ENCODE measurements around the gene ZBTB6. TPM values are rescaled to one million over a fixed set of nuclear protein-coding genes. Genes with fewer than 3 reads are reported as not detected.
A peak's percentile ranks its signal among the peaks of the same experiment; 100 is the strongest.

Gene ZBTB6
- total and polyA plus RNA-seq, 2 of the 8 experiments (the other 6 are each of a cell fraction or from before 2014, with no cell fraction given): 2.0 to 10.0 TPM

DNA sequence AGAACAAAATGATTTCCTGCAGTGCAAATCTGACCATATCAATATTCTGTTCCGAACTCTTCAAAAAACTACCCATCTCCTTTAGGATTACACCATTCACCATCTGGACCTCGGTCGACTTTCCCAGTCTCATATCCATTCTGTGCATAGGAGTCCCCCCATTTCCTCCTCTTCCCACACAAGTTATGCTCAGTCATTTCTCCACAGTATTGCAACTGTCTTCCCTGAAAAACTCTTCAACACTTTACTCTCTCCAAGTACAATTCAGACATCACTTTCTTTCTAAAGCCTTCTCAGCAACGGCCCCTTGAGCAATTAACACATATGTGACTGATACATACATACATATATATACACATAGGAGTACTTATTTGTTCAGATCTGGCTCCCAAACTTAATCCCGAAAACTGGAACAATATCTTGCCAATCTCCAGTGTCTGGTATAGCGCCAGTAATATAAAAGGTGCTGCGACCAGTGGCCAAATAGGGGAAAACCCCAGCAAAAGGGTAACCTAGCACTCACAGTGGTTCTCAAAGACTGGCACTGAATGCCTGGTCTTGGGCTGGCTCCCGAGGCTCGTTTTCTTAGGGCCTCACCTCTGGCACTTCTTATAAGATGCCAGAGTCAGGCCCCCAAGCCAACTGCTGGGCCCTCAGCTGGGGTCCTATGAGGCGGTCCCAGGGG, 17.6 kb upstream of the ZBTB6 start:
- no peaks in the 10 kb centered on the region for H3K36me3 ChIP-seq (ENCODE audit: control insufficient read depth in 2 of 4, insufficient read depth in 4 of 4, low read length in 3 of 4)
- no peak for FAIRE-seq
- H3K79me1 ChIP-seq (ENCODE audit: low read depth, low read length): no peaks in the 10 kb centered on the region
- peak overlapping the region; percentile 96 to 100 (median 98) for H3K4me3 ChIP-seq (ENCODE audit: extremely low read depth in 1 of 4, insufficient read depth in 2 of 4, low read depth in 3 of 4, low read length in 4 of 4)
- 0 out of 2 replicates have a peak overlapping the region, but pooled peaks have one; percentile 56 for H3K27ac ChIP-seq (ENCODE audit: low read depth, low read length)
- no peak overlapping the region for H2BK120ac ChIP-seq (replicated peaks; ENCODE audit: low read depth, low read length)
- peaks cover 0 to 2% of the 10 kb centered on the region in 2 experiments for H4K20me1 ChIP-seq (replicated peaks in 1 of 2; ENCODE audit: control insufficient read depth in 1 of 2, insufficient read depth in 2 of 2, low read length in 2 of 2)
- ChIA-PET CTCF (ENCODE audit: partially characterized antibody) (interaction anchor here (0.8 to 1.9 kb wide), 3 partner anchors 9 to 17 kb away, joined by 4 to 6 read pairs (median 5); partner anchors contain the start of gene ZBTB6), POLR2A (ENCODE audit: partially characterized antibody) (interaction anchor here (0.8 to 5.3 kb wide), 9 partner anchors 9 to 150 kb away, joined by 3 to 79 read pairs (median 7); partner anchors contain the start of genes RABGAP1, RC3H2 and ZBTB6)
- no peak overlapping the region for H4K8ac ChIP-seq (ENCODE audit: extremely low read depth, insufficient read depth, low read length)
- no peak overlapping the region for H2BK20ac ChIP-seq (ENCODE audit: low read length)
- H3K56ac ChIP-seq (replicated peaks; ENCODE audit: insufficient read length, low read depth, low read length): peak overlapping the region; percentile 0
- H3K4me1 ChIP-seq (replicated peaks in 1 of 4; ENCODE audit: control insufficient read depth in 3 of 4, insufficient read depth in 4 of 4, low read length in 3 of 4): peaks cover 0 to 6% (median under 1%) of the 10 kb centered on the region in 4 experiments; a peak in 4 of 7 replicates
- H3K14ac ChIP-seq (ENCODE audit: insufficient read length): no peak overlapping the region
- no peak overlapping the region for H2BK15ac ChIP-seq (ENCODE audit: low read length)
- peak overlapping the region; percentile 4 for H4K5ac ChIP-seq (ENCODE audit: insufficient read length, low read depth, low read length)
- no peak overlapping the region for H2AFZ ChIP-seq (ENCODE audit: low read length)
- H3K9ac ChIP-seq (replicated peaks in 1 of 4; ENCODE audit: extremely low read depth in 1 of 4, low read depth in 3 of 4, low read length in 3 of 4): peak overlapping the region; percentile 43 to 63 (median 56)
- no peak overlapping the region for H2BK12ac ChIP-seq (ENCODE audit: low read depth, low read length)
- TF ChIP-seq SP1 (IDR thresholded peaks at IDR 0.05; ENCODE audit: low read depth, low read length): no peak
- TF ChIP-seq, protein P1, sequence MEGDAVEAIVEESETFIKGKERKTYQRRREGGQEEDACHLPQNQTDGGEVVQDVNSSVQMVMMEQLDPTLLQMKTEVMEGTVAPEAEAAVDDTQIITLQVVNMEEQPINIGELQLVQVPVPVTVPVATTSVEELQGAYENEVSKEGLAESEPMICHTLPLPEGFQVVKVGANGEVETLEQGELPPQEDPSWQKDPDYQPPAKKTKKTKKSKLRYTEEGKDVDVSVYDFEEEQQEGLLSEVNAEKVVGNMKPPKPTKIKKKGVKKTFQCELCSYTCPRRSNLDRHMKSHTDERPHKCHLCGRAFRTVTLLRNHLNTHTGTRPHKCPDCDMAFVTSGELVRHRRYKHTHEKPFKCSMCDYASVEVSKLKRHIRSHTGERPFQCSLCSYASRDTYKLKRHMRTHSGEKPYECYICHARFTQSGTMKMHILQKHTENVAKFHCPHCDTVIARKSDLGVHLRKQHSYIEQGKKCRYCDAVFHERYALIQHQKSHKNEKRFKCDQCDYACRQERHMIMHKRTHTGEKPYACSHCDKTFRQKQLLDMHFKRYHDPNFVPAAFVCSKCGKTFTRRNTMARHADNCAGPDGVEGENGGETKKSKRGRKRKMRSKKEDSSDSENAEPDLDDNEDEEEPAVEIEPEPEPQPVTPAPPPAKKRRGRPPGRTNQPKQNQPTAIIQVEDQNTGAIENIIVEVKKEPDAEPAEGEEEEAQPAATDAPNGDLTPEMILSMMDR (IDR thresholded peaks at IDR 0.05; ENCODE audit: control extremely low read depth in 1 of 3, insufficient read depth in 1 of 3, low read depth in 1 of 3, low read length in 3 of 3): peak in 1 of 3 experiments; percentile 30; a peak in 1 of 4 replicates
- no peak for TF ChIP-seq SUZ12 (IDR thresholded peaks at IDR 0.05; ENCODE audit: low read length)
- no peak overlapping the region for H2BK5ac ChIP-seq (ENCODE audit: low read depth, low read length)
- no peaks in the 10 kb centered on the region for H3K9me3 ChIP-seq (ENCODE audit: insufficient read depth in 2 of 2, low read depth in 1 of 2, low read length in 1 of 2)
- peak overlapping the region; percentile 73 to 98 for H3K4me2 ChIP-seq (ENCODE audit: insufficient read depth in 1 of 2, low read depth in 2 of 2, low read length in 2 of 2)
- H3K23ac ChIP-seq (ENCODE audit: insufficient read length): no peak overlapping the region
- no peak overlapping the region for H3K4ac ChIP-seq (replicated peaks; ENCODE audit: insufficient read length, low read depth, low read length)
- WGBS, 2 experiments (ENCODE audit: extremely low coverage in 1 of 2, insufficient coverage in 1 of 2, insufficient read length in 1 of 2, insufficient replicate concordance in 2 of 2, low coverage in 1 of 2, low lambda C conversion rate in 2 of 2, missing lambda C conversion rate in 1 of 2): 38% methylated on average over 10 of the region's 10 CpGs; no CpG with 5 or more reads in 1 of the 2 experiments
- no peak overlapping the region for H2AK5ac ChIP-seq (ENCODE audit: low read depth, low read length)
- peaks cover 14% of the 10 kb centered on the region for H3K23me2 ChIP-seq (ENCODE audit: low read depth, low read length)
- peak overlapping the region; percentile 7 for H4K91ac ChIP-seq (replicated peaks; ENCODE audit: insufficient read length, low read length)
- H3K18ac ChIP-seq (ENCODE audit: extremely low read depth, low read length): no peak overlapping the region; the same call in 1 of the 2 replicates
- peaks cover 5 to 81% of the 10 kb centered on the region in 2 experiments for H3K79me2 ChIP-seq (ENCODE audit: control insufficient read depth in 1 of 2, insufficient read depth in 2 of 2, low read length in 2 of 2)
- no peaks in the 10 kb centered on the region for H3K27me3 ChIP-seq (replicated peaks in 1 of 4; ENCODE audit: control insufficient read depth in 3 of 4, extremely low read depth in 1 of 4, insufficient read depth in 3 of 4, low read length in 3 of 4)
- no peak for DNase-seq (ENCODE audit: low read depth in 1 of 2, low spot score in 2 of 2)

Measured in H1 (cell line).